ENCODE measurements around the gene DHRS12.

The DHRS12 gene

DNA sequence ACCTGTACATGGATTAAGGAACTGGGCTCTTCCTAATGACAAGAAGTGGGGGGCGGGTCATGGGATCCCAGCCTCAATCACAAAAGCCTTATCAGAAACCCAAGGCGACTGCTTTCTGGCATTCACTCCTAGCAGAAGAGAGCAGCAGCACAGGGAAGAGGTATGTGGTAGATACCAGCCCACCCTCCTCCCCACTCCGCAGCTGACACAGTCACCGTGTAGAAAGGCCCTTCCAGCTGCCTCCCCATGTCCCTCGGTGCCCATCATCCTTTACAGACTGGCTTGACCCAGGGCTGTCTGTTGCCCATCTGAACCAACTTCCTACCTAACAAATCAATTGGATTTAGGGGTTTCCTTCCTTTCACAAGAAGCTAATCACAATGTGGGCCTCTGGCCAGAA is 3.1 kb upstream of the DHRS12 start:
- no peak for DNase-seq (ENCODE audit: low read depth)

DNA sequence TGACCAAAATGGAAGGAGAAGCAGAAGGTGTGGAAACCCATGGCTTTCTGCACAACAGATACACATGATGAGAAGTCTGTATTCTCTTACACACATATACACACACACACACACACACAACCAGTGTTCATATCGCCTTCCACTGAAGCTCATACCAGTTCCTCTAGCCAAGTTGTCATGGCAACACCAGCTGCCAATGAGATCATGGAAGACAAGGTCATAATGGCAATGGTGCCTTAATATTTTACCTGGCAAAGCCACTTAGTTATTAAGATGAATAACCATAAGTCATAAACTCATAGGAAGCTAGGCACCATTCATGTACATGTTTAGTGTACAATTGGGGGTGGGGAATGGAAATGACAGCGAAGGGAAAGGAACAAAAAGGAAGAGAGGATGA is 2.6 kb upstream of the DHRS12 start:
- DNase-seq (ENCODE audit: low read depth), result no peak

DNA sequence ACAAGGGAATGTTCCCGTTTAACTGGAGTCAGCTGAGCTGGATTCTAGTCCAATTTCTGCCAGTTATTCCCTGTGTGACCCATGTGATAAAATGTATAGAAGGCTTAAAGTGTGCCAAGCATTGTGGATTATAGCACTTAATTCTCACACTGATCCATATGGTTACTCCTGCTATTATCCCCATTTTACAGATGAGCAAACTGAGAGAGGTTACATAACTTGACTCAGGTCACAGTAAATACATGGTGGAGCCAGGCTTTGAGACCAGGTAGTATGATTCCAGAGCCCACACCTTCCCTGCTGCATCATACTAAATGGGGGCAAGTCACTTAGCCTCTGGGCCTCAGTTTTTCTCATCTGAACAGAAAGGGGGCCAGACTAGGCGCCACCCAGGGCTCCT is 2.0 kb upstream of the DHRS12 start:
- DNase-seq (ENCODE audit: low read depth), result no peak

DNA sequence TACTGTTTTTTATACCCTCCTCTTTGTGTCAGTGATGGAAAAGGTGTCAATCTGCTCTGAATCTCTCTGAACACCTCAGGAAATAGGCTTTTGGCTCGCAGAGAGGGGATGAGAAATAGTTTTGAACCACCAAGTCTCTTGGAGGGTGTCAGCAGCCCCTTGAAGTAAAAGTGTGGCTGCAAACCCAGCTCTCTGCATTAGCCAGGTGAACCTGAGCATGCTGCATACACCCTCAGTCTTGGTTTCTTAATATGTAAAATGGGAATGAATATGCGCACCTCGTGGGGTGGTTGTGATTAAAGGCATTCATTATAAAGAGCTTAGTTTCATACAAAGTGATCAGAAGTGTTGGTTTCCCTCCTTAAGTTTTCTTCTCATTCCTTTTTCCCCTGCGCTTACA is 1.4 kb upstream of the DHRS12 start:
- DNase-seq (ENCODE audit: low read depth), result no peak

DNA sequence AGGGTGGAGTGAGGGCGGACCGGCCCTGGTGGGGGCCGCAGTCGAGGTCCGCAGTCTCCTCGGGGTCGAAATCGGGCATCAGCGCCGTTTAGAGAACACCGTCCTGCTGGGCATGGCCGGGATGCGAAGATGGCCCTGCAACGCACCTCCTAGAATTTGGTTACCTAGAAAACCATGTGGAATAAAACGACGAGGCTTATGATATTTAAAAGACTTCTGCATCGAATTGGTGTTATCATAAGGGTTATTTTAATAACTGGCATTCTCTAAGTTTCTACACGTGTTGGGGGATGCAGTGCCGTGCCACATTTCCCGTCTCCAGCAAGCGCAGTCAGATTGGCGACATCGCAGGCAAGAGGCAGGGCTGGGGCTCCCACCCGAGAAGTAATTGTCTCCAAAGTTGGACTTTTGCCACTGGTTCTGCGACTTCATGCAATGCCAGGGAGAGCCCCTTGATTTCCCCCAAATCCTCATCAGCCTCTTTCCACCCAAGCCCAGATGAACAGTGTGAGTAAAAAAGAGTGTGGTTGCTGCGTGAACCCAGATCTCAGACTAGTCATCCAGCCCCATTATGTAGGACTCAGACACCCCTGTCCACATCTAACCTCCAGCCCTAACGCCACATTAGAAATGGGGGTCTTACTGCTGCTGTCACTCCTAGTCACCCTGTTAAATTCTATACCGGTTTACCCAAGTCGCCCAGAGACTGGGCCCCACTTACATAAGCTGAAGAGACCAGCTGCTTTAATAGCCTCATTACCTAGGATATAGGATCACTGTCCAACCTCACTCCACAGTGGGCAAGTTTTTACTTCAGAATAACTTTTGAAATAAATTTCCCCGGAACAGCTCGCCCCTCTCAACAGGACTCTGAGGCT is 571 bp upstream of the DHRS12 start:
- DNase-seq (ENCODE audit: low read depth), result no peak

DNA sequence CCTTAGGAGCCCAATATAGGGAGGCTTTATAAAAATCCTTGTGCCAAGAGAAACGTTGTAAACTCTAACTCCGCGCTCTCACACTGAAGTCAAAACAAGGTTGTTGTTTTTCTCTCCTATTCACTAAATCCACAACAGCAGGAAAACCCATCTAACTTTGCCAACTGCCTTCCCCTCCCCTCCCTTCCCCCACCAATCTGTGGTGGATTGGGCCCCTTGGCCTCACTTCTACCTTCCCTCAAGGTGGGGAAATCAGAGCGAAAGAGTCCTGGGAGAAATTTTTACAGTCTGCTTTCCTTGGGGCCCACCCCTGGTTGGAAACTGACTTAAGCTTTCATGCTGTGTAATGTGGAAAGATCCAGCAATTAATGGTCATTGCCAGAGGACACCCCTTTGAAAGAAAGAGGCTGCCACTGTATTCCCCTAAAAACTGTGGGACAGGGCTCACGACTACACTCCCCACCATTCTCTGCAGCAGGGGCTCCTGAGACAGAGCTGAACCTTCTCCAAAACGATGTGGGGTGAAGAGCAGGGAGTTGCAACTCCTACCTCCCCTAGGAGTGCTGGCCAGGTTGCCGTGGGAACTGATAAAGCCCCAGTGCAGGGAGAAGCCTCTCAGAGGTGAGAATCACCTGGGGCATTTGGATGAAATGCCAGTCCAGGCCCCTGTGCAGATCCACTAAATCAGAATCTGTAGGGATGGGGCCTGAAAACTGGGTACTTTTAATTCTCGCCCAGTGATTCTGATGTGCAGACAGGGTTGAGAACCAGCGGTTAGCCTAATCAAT is 1.1 kb downstream of the DHRS12 start:
- DNase-seq (ENCODE audit: low read depth), result no peak

DNA sequence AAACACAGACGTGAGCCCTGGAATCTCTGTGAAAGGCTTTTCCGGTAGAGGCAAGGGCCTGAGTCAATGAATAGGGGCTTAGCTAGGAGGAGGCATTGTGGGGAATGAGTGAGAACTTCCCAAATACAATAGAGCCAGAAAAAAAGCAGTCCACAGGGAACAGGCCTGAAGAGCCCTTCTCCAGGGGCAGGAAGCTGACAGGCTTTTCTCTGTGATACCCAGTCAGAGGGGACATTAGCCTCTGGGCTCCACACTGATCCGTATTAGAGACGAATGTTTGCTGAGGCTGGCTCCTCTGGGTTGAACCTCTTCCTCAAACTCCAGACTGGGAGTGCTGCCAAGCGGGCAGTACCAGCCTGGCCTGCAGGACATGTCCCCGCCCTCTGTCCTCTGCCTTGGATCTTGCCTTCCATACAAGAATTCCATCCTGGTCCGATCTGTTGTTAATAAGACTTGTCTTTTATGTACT is 2.3 kb downstream of the DHRS12 start:
- DNase-seq (ENCODE audit: low read depth), result no peak

DNA sequence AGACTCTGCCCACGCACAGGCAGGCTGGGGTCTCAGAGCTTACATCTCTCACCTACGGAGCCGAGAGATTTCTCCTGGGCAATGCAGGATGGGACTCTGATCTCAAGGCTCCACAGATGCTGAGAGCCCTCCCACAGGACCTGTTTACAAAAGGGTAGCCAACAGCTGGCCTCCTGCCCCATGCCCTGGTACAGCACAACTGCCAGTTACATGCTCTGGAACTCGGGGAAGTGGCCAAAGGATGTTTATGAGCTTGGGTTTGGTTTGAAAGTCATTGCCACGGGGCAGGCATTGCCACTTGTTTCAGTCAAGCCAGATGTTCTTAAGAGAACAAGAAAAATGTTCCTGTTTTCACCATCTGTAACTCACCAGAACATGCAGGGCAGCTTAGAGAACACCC is 3.5 kb downstream of the DHRS12 start:
- DNase-seq (ENCODE audit: low read depth), result no peak

DNA sequence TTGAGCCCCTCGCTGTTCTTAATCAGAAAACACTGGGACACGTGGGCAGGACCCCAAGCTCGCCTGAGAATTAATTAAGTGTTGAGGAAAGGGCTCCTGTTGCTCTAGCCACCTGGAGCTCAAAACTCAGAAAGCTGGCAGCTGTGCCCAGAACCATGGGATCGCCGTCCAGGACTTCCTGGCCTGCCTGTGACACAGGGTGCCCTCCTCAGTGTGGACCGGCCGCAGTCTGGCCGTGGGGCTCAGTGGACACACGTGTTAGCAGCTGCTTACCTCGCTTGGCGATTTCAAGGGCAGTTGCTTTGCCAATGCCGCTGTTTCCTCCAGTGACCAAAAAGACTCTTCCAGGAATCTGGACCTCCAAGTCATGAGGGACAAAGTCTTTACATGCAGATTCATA is 4.7 kb downstream of the DHRS12 start:
- no peak for DNase-seq (ENCODE audit: low read depth)

DNA sequence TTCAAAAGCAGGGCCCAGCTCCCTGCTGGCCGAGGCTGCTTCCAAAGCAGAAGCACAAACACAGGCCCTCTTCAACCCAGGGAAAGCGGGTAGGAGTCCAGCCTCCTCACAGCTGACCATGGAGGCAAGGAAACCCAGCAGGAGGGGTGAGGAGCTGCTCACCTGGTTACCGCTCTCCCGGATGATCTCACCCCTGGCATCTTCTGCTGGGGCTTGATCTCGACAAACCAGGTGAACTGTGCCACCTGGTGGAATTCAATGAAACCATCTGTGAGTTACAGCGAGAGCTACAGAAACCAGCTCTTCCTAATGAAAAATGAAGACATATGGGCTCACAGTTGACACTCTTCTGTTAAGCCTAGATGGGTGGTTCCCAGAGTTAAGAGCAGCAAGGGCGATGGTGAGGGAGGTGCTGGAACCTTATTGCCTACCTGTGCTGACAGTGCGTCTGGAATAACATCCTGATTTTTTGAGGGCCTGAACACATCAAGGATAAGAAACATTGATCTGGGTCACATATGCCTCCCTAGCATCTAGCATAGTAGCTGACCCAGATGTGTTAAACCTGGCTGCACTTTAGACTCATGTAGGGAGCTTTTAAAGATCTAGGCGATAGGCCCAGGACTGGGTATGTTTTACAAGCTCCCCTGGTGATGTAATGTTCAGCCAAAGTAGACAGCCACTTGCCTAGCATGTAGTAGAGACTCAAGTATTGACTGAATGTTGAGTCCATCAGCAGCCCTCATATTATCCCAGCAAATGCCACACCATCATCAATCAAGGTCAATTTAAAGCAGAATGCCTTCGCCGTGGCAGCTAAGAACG is 6.1 kb downstream of the DHRS12 start:
- DNase-seq (ENCODE audit: low read depth), result no peak

DNA sequence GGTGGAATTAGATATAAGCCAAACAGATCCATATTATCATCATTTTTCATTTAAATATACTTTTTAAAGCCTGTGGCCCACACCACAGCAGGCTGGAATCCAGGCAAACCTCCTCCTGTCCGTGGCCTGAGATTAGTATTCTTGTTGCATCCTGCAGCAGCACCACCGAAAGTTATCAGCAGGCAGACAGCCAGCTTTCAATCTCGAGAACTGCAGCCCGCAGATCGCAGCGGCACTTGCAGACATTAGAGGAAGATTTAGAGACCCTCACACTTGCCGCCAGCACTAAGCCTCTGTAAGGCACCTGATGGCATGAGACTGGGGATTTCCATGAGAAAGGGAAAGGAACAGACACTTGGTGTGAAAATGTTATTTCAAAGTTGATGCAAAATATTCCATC is 7.4 kb downstream of the DHRS12 start:
- no peak for DNase-seq (ENCODE audit: low read depth)

DNA sequence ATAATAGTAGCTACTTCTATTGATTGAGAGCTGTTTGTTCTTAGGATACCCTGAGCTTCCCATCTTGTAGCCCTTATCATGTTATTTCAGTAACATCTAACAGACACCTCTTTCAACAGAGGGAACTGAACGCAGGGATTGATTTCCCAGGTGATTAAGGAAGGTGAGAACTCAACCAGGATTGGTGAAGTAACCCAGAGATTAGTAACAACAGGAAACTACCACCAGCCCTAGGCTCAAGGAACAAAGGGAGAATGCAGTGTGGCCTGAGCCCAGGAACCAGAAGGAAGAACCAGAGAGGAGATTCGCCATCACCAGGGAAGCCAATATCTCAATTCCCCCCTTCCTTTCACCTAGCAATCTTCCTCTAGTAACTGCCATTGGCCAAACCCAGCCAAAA is 8.5 kb downstream of the DHRS12 start:
- DNase-seq (ENCODE audit: low read depth), result no peak

DNA sequence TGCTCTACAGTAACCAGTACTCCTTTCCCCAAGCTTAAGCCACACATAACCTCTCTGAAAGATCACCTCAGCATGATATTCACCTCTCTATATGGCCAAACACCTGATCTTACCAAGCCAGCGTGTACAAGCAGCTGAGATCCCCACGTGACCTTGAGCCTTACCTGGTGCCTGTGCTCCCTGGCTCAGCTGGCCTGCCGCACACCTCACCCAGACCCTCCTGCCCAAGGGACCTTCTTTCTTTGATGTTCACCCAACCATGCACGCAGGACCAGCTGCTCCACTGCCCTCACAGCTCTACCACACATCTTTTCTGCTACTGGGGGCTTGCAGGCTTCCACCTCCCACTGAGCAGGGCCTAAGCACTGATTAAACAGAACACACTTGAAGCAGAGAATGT is 9.0 kb downstream of the DHRS12 start:
- no peak for DNase-seq (ENCODE audit: low read depth)

DNA sequence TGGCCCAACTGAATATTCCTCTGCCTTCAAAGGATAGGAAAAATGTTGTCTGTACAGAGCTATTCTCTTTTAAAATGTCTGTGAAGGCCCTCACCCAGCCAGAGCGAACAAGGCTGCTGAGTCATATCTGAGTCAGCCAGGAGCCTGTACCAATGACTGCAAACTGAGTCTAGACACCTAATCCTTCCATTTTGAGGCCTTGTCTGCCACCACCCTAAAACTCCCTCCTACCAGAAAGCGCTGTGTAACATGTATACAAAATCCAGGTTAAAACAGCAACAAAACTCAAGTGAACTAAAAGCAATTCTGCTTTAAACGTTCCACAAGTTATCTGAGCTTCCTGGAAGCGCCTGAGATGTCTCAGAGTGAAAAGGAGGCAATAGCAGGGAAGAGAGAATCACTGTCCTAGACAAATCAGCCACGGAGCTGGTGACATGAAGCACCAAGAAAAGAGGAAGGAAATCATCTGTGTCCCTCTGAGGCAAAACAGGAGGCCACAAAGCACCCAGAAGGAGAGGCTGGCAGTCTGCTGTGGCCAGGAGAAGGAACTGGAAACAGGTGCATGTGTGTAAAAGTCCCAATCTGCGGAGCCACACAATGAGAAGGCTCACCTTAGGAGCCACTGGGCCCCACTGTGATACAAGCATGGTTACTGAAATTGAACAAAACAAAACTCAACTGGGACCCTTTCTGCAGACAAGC is 10.2 kb downstream of the DHRS12 start:
- DNase-seq (ENCODE audit: low read depth), result peak; percentile 34

DNA sequence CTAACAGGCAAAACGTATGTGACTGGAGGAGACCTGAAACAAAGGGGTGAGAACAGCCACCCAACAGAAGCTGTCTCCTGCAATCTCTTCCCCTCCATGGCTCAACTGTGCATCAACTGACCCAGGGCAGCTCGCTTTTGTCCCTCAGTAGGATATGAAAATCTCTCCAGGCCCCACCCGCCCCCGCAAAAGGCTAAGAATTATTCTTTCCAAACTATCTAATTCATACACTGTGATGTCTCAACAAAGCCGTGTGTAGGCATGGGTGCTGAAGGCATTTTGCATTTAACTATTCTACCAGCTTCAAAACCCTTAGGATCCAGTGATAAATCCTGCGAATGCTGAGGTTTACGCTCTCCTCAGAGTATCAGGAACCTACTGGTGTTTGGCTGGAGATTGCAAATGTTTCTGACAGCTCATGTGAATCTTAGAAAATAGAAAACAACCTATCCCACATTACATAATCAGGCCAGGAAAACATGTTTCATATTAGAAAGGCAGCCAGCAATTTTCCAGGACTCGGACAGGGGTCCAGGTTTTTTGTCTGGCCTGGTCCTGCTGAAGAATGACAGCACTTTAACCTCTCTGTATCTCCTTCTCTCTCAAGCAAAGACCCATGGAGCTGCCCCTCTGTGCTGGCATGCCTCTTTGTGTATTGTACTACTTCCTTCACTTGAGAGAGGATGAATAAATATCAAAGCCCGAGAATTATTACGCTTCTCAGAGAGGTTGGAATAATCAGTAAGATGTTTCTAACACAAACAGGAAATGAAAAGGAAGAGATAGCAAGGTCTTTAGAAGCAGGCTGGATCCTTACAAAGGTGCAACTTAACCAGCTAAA is 17.3 kb downstream of the DHRS12 start:
- no peak for DNase-seq (ENCODE audit: low read depth)

DNA sequence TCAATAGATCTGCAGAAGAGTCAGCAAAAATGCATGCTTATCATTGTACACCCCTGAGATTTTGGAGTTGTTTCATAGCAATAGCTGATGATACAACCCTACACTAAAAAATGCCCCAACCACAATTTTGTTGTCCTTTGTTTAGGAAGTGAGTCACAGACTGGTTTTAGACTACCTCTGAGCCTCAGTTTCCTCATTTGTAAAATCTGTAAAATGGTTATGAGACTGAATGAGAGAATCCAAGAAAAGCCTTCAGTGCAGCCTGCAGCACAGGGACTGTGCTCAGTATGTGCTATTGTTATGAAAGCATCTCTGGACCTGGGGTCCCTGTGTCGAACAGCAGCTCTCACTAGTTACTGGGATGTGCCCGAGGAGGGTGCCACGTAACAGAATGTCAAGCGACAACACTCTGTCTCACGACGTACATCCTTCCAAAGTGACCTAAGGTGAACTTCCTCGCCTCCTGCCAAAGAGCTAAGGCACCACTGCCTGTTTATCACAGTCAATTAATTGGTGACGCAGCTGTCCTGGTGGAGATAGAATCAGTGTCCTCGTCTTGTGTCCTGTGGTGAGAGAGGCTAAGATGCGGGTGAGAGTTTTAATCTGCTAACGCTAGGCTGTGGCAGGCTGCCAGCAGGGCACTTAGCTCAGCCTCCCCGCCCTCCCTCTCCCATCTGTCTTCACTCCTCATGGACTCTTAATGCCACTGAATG is 18.1 kb downstream of the DHRS12 start:
- DNase-seq (ENCODE audit: low read depth), result no peak

DNA sequence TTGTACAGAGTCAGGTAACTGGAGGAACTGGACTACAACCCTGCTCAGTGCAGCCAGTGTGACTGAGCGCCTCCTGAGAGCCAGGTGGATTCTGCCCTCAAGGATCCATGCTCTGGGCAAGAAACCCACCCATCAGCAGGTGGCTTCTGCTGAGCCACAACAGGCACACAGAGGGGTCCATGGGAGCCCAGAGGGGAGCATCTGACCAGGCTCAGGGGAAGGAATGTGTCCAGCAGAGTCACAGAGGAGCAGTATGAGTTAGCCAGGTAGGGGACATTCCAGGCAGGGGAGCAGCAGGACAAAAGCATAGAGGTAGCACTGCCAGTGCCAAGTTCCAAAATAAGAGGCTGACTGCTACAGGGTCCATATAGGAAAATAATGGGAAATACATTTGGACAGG is 19.9 kb downstream of the DHRS12 start:
- DNase-seq (ENCODE audit: low read depth), result no peak

DNA sequence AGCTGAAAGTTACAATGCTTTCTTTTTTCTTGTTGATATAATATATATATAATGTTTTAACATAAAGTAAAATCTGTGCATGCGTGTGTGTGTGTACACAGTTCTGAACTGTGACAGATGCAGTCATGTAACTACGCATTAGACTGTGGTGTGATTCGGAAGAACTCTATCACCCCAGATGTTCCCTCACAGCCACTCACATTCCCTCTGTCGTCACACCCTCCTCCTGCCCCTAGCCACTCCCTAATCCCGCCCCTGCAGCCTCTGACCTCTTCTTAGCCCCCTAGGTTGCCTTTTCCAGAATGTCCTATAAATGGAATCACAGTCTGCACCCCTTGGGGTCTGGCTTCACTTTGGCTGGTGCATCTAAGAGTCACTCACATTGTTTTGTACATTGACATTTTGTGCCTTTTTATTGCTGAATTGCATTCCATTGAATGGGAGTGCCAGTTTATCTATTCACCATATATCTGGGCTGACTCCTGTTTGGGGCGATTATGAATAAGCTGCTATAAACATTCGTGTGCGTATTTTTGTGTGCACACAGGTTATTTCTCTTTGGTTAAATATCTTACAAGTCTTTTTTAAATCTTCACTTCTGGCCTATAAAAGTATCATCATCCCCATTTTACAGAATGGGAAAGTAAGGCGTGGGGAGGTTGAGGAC is 20.4 kb downstream of the DHRS12 start:
- no peak for DNase-seq (ENCODE audit: low read depth)

DNA sequence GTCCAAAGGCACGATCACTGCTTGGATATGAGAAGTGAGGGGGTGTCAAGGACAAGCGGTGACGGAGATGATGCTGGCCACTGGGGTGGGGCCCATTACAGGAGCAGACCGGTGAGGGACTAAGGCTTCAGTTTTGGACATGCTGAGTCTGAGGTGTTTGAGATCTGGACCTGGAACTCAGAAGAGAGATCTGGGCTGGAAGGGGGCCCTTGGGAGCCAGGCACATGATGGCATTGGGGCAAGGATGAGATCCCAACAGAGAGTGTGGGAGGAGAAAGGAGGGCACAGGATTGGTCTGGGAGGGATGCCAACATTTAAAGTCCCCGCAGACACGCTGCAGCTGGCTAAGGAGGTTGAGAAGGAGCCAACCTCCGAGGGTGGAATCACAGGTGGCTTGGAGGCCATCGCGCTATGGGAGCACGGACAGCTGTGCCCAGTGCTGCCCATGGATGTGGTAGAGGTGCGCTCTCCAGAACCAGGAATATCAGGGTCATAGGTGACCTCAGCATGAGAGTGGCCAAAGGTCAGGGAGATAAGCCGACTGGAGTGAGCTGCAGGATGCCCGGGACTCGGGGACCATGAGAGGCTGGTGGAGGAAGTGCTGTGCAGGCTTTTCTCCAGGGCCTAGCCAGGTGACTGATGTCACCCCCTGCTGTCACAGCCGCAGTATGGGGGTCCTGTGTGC is 21.8 kb downstream of the DHRS12 start:
- no peak for DNase-seq (ENCODE audit: low read depth)

Data from stimulated activated CD8-positive, alpha-beta memory T cell treated with anti-CD3 and anti-CD28 coated beads, Interleukin-4, amount 100 ng/mL, for 24 hours (primary cell).